IMR-90 (cell line): ENCODE data around the gene PRRC1. TPM values are rescaled to one million over a fixed set of nuclear protein-coding genes. Genes with fewer than 3 reads are reported as not detected.

Experiments
- ATAC-seq: fragments of 200-7000 bp; cut with Tn5 transposase; 2 replicates; pipeline ENCODE4 v1.9.1; 2020; ENCODE audit warnings: low read depth, mild to moderate bottlenecking, moderate library complexity
- BruUV-seq: library from RNA; stranded (reverse); fragments of 400-500 nt; replicated peaks from 2 replicates; lab custom pipeline; 2021; lab: Mats Ljungman, UMichigan
- CTCF ChIA-PET: fragments of 300-600 bp; formaldehyde crosslinking; extraction: SDS; loops from one replicate; lab custom pipeline; 2021; ENCODE audit warnings: antibody characterized with exemption; lab: Yijun Ruan, JAX
- POLR2A ChIA-PET: fragments of 300-600 bp; sonication (Branson Sonifier 250); formaldehyde crosslinking; loops from one replicate; lab custom pipeline; 2022; ENCODE audit warnings: antibody characterized with exemption; ENCODE audit not compliant: unreplicated experiment; lab: Charles Lee
- DNase-seq: peaks from one replicate; pipeline ENCODE4 v3.0.0; 2013
- H2AFZ ChIP-seq: replicated peaks from 2 replicates; pipeline ENCODE3; 2013; ENCODE audit warnings: low read length, mild to moderate bottlenecking; ENCODE audit not compliant: poor library complexity
- H2AK5ac ChIP-seq: 2 replicates; pipeline ENCODE4 v1.6.1; 2013; ENCODE audit warnings: low read depth, low read length, inconsistent platforms
- H2AK9ac ChIP-seq: replicated peaks from 2 replicates; pipeline ENCODE3; 2013; ENCODE audit warnings: mild to moderate bottlenecking, low read depth, low read length, moderate library complexity; ENCODE audit not compliant: poor library complexity
- H2BK120ac ChIP-seq: 2 replicates; pipeline ENCODE4 v1.6.1; 2013; ENCODE audit warnings: low read depth, low read length, inconsistent platforms
- H2BK15ac ChIP-seq: 3 replicates; pipeline ENCODE4 v1.6.1; 2013; ENCODE audit warnings: low read depth, low read length, inconsistent platforms
- H2BK20ac ChIP-seq: 2 replicates; pipeline ENCODE4 v1.6.1; 2013; ENCODE audit warnings: low read depth, mild to moderate bottlenecking, inconsistent platforms, low read length, moderate library complexity
- H2BK5ac ChIP-seq: 2 replicates; pipeline ENCODE4 v1.6.1; 2013; ENCODE audit warnings: mild to moderate bottlenecking, low read depth, low read length, inconsistent platforms; ENCODE audit not compliant: poor library complexity, severe bottlenecking
- H3K14ac ChIP-seq: replicated peaks from 2 replicates; pipeline ENCODE4 v1.6.1; 2013; ENCODE audit warnings: low read depth, low read length, inconsistent platforms
- H3K18ac ChIP-seq: 2 replicates; pipeline ENCODE4 v1.6.1; 2013; ENCODE audit warnings: low read depth, low read length, control low read depth
- H3K23ac ChIP-seq: 2 replicates; pipeline ENCODE4 v1.6.1; 2013; ENCODE audit warnings: low read depth, low read length, inconsistent platforms
- H3K27ac ChIP-seq: 2 replicates; pipeline ENCODE4 v1.5.1; 2013; ENCODE audit warnings: mild to moderate bottlenecking, control low read depth, low read length; ENCODE audit not compliant: insufficient read depth
- H3K27me3 ChIP-seq: 2 replicates; pipeline ENCODE4 v1.6.1; 2013; ENCODE audit warnings: low read length; ENCODE audit not compliant: control insufficient read depth, insufficient read depth
- H3K36me3 ChIP-seq: 2 replicates; pipeline ENCODE4 v1.6.1; 2013; ENCODE audit warnings: low read length, mixed read lengths; ENCODE audit not compliant: control insufficient read depth, insufficient read depth
- H3K4ac ChIP-seq: 2 replicates; pipeline ENCODE4 v1.6.1; 2013; ENCODE audit warnings: low read depth, low read length, inconsistent platforms
- H3K4me1 ChIP-seq: 2 replicates; pipeline ENCODE4 v1.6.1; 2013; ENCODE audit warnings: low read length, mixed read lengths; ENCODE audit not compliant: control insufficient read depth, insufficient read depth
- H3K4me2 ChIP-seq: 2 replicates; pipeline ENCODE4 v1.6.1; 2013; ENCODE audit warnings: low read depth, mild to moderate bottlenecking, control low read depth, low read length, moderate library complexity
- H3K4me3 ChIP-seq: 2 replicates; pipeline ENCODE4 v1.5.1; 2013; ENCODE audit warnings: low read depth, mild to moderate bottlenecking, control low read depth, low read length, moderate library complexity; ENCODE audit not compliant: insufficient read depth
- H3K56ac ChIP-seq: 2 replicates; pipeline ENCODE4 v1.6.1; 2013; ENCODE audit warnings: low read length, inconsistent platforms; ENCODE audit not compliant: insufficient read depth; ENCODE audit errors: extremely low read depth
- H3K79me1 ChIP-seq, 2 experiments: 2 replicates each; pipeline ENCODE4 v1.6.1; 2013; ENCODE audit warnings: low read length in 2 of 2, inconsistent platforms in 1 of 2, low read depth in 1 of 2
- H3K9ac ChIP-seq: 2 replicates; pipeline ENCODE4 v1.6.1; 2013; ENCODE audit warnings: low read depth, low read length, control low read depth
- H3K9me1 ChIP-seq: 2 replicates; pipeline ENCODE4 v1.6.1; 2013; ENCODE audit warnings: low read length, inconsistent platforms; ENCODE audit not compliant: insufficient read depth
- H3K9me3 ChIP-seq: 2 replicates; pipeline ENCODE4 v1.6.1; 2013; ENCODE audit warnings: low read length; ENCODE audit not compliant: control insufficient read depth, insufficient read depth
- H4K20me1 ChIP-seq: 2 replicates; pipeline ENCODE4 v1.6.1; 2013; ENCODE audit warnings: low read length, inconsistent platforms; ENCODE audit not compliant: insufficient read depth
- H4K5ac ChIP-seq: 2 replicates; pipeline ENCODE4 v1.6.1; 2013; ENCODE audit warnings: mild to moderate bottlenecking, low read depth, low read length, control low read depth
- H4K8ac ChIP-seq, 2 experiments: 2 replicates each; pipeline ENCODE4 v1.6.1; 2013; ENCODE audit warnings: low read depth in 2 of 2, low read length in 2 of 2, control low read depth in 1 of 2, inconsistent platforms in 1 of 2
- H4K91ac ChIP-seq: 2 replicates; pipeline ENCODE4 v1.6.1; 2013; ENCODE audit warnings: low read depth, low read length, inconsistent platforms; ENCODE audit not compliant: insufficient read depth
- CHD1 ChIP-seq: IDR thresholded peaks from 2 replicates; pipeline ENCODE4 v1.6.1; 2012; ENCODE audit warnings: low read depth, low read length, improper control_type of control experiment
- FOS ChIP-seq: fragments of 150-350 bp; IDR thresholded peaks from 2 replicates; pipeline ENCODE4 v1.6.1; 2016; ENCODE audit warnings: low read depth, low read length
- MAFK ChIP-seq: IDR thresholded peaks from 2 replicates; pipeline ENCODE4 v1.6.1; 2012; ENCODE audit warnings: low read depth, low read length, improper control_type of control experiment
- MXI1 ChIP-seq: IDR thresholded peaks from 2 replicates; pipeline ENCODE4 v1.6.1; 2012; ENCODE audit warnings: low read depth, mild to moderate bottlenecking, low read length, moderate library complexity, borderline replicate concordance
- NFE2L2 ChIP-seq: fragments of 150-350 bp; IDR thresholded peaks from 2 replicates; pipeline ENCODE4 v1.6.1; 2016; ENCODE audit warnings: low read depth, mild to moderate bottlenecking, low read length
- RAD21 ChIP-seq: IDR thresholded peaks from 2 replicates; pipeline ENCODE4 v1.6.1; 2012; ENCODE audit warnings: low read length, improper control_type of control experiment
- USF2 ChIP-seq: fragments of 150-350 bp; IDR thresholded peaks from 2 replicates; pipeline ENCODE4 v1.6.1; 2017; ENCODE audit warnings: mild to moderate bottlenecking, antibody characterized with exemption, low read length, low read depth
- WGBS, 2 experiments: methylation state at CpG; one replicate each; pipeline versions ENCODE4 v1.1.5 to v1.1.7; 2013; ENCODE audit warnings: missing lambda C conversion rate in 2 of 2; ENCODE audit not compliant: insufficient read length in 1 of 2; ENCODE audit errors: extremely low coverage in 2 of 2; 5-methylcytosine and 5-hydroxymethylcytosine counted together
- dilution Hi-C: fragments of 300-500 bp; cut with HindIII; formaldehyde crosslinking; loops from one replicate; pipeline ENCODE4 v1.14.3; 2018; ENCODE audit warnings: low sequenced_read_pairs; ENCODE audit not compliant: unreplicated experiment
- in situ Hi-C: fragments of 300-500 bp; cut with MboI; formaldehyde crosslinking; loops from 3 replicates; pipeline ENCODE4 v1.14.3; 2019; ENCODE audit warnings: low sequenced_read_pairs, inconsistent platforms, mixed read lengths
- intact Hi-C: fragments of 100-400 bp; cut with micrococcal nuclease; formaldehyde crosslinking; loops from 2 replicates; pipeline ENCODE4 v1.10.0; 2022
- polyA plus RNA-seq, 3 experiments: library from polyadenylated mRNA; depleted of rRNA; stranded (reverse); fragments of >200 nt; gene quantifications; 2 replicates each; pipeline ENCODE4 v1.2.3, GENCODE V29; 2012; ENCODE audit warnings: low replicate concordance in 1 of 3
- total RNA-seq: library from RNA; depleted of rRNA; stranded (reverse); fragments of >200 nt; gene quantifications from 2 replicates; pipeline ENCODE4 v1.2.3, GENCODE V29; 2012
- TF ChIP-seq, protein P1 (sequence below): conservative IDR thresholded peaks from 2 replicates; pipeline ENCODE4 v1.5.1; 2012; ENCODE audit warnings: mild to moderate bottlenecking, low read depth, low read length, improper control_type of control experiment

The PRRC1 gene
- total and polyA plus RNA-seq, 2 of the 4 experiments (the other 2 are of a cell fraction) = 46.8 to 63.1 TPM

DNA sequence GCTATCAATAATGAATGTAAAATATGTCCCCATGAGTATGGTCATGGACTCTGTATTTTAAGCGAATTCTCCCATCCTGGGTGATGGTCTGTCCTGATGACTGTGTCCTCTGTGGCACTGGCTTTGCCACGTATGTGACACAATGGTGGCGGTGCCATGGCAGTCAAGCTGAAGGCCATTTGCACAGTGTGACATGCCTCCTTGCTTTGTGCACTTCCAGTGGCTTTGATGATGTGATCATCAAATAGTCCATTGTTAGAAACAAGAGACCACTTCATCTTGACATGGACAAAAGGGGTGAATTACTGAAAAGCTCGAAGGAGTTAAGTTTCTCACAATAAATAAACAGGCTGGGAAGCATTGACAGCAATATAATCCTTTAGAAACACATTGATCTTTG is 31.0 kb upstream of the PRRC1 start:
- in situ Hi-C loops = loop anchor here (10.0 kb wide), 1 partner anchor 192 kb away; the partner anchor contains the start of gene MEGF10
- H2BK120ac ChIP-seq = no peak overlapping the region
- peaks cover 10% of the 10 kb centered on the region for H3K27me3 ChIP-seq
- no peaks in the 10 kb centered on the region for H3K9me1 ChIP-seq
- no peak overlapping the region for H3K56ac ChIP-seq
- no peak overlapping the region for H3K23ac ChIP-seq
- dilution Hi-C loops = no loop called here
- ChIA-PET POLR2A (no interaction called here), CTCF (no interaction called here)
- H2BK20ac ChIP-seq = no peak overlapping the region
- no peak overlapping the region for H4K91ac ChIP-seq
- H3K9me3 ChIP-seq = no peaks in the 10 kb centered on the region
- ATAC-seq (no peak), DNase-seq (no peak)
- no peak overlapping the region for H3K14ac ChIP-seq
- H3K18ac ChIP-seq = no peak overlapping the region
- intact Hi-C loops = no loop called here
- no peak overlapping the region for H4K5ac ChIP-seq
- no peak overlapping the region for H2AK5ac ChIP-seq
- no TSS peak for BruUV-seq
- H2BK5ac ChIP-seq = no peak overlapping the region
- no peaks in the 10 kb centered on the region for H4K20me1 ChIP-seq
- no CpG with 5 or more reads among the region's 4 CpGs for WGBS, 2 experiments
- no peaks in the 10 kb centered on the region for H3K4me1 ChIP-seq
- no peak overlapping the region for H3K27ac ChIP-seq
- no peak for TF ChIP-seq RAD21
- TF ChIP-seq MAFK = no peak
- no peak for TF ChIP-seq CHD1
- TF ChIP-seq NFE2L2 = no peak
- no peak for TF ChIP-seq MXI1
- TF ChIP-seq, protein P1, sequence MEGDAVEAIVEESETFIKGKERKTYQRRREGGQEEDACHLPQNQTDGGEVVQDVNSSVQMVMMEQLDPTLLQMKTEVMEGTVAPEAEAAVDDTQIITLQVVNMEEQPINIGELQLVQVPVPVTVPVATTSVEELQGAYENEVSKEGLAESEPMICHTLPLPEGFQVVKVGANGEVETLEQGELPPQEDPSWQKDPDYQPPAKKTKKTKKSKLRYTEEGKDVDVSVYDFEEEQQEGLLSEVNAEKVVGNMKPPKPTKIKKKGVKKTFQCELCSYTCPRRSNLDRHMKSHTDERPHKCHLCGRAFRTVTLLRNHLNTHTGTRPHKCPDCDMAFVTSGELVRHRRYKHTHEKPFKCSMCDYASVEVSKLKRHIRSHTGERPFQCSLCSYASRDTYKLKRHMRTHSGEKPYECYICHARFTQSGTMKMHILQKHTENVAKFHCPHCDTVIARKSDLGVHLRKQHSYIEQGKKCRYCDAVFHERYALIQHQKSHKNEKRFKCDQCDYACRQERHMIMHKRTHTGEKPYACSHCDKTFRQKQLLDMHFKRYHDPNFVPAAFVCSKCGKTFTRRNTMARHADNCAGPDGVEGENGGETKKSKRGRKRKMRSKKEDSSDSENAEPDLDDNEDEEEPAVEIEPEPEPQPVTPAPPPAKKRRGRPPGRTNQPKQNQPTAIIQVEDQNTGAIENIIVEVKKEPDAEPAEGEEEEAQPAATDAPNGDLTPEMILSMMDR = no peak
- no peak for TF ChIP-seq FOS
- no peak for TF ChIP-seq USF2
- no peak overlapping the region for H2AK9ac ChIP-seq
- no peak overlapping the region for H2BK15ac ChIP-seq
- no peak overlapping the region for H3K4me2 ChIP-seq
- no peaks in the 10 kb centered on the region for H3K79me1 ChIP-seq
- H2AFZ ChIP-seq = no peak overlapping the region
- H3K36me3 ChIP-seq = no peaks in the 10 kb centered on the region
- no peak overlapping the region for H3K9ac ChIP-seq
- no peak overlapping the region for H4K8ac ChIP-seq
- H3K4me3 ChIP-seq = no peak overlapping the region
- H3K4ac ChIP-seq = no peak overlapping the region
